ENCODE results near the gene SENP6.
"Not testable (repeated sequence)": the region's sequence is repeated elsewhere in the genome, so short reads cannot be mapped to it uniquely, and the experiment has no call there.

Gene SENP6

DNA sequence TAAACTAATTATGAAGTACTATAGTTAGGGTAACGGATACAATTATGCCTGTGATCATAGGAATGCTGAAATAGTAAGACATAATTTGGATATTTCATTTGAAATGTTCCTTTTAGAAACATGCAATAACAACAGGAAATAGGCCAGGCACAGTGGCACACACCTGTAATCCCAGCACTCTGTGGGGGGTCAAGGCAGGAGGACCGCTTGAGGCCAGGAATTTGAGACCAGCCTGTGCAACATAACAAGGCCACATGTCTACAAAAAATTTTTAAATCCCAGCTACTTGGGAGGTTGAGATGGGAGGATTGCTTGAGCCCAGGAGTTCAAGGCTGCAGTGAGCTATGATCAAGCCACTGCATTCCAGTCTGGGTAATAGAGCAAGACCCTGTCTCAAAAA lies 121.7 kb downstream of the SENP6 start:
- Histone ChIP-seq H3K36me3 (no peaks in the 10 kb centered on the region), H3K27me3 (no peaks in the 10 kb centered on the region), H3K4me1 (no peaks in the 10 kb centered on the region), H3K4me3 (ENCODE audit: low read depth, low read length) (no peak overlapping the region), H3K9me3 (no peaks in the 10 kb centered on the region)
- DNase-seq, result no peak
- TF ChIP-seq, protein P1, sequence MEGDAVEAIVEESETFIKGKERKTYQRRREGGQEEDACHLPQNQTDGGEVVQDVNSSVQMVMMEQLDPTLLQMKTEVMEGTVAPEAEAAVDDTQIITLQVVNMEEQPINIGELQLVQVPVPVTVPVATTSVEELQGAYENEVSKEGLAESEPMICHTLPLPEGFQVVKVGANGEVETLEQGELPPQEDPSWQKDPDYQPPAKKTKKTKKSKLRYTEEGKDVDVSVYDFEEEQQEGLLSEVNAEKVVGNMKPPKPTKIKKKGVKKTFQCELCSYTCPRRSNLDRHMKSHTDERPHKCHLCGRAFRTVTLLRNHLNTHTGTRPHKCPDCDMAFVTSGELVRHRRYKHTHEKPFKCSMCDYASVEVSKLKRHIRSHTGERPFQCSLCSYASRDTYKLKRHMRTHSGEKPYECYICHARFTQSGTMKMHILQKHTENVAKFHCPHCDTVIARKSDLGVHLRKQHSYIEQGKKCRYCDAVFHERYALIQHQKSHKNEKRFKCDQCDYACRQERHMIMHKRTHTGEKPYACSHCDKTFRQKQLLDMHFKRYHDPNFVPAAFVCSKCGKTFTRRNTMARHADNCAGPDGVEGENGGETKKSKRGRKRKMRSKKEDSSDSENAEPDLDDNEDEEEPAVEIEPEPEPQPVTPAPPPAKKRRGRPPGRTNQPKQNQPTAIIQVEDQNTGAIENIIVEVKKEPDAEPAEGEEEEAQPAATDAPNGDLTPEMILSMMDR (IDR thresholded peaks at IDR 0.05; ENCODE audit: low read depth, low read length), result no peak

DNA sequence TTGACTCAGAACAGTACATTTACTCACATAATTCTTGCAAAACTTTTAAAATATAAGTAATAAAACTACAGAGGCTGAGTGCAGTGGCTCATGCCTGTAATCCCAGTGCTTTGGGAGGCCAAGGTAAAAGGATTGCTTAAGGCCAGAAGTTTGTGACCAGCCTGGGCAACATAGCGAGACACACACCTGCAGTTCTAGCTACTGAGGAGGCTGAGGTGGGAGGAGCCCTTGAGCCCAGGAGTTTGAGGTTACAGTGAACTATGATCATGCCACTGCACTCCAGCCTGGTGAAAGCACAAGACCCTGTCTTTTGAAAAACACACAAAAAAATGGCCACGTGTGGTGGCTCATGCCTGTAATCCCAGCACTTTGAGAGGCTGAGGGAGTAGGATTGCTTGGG lies 125.5 kb downstream of the SENP6 start:
- H3K4me1 ChIP-seq, result no peaks in the 10 kb centered on the region
- DNase-seq, result no peak
- H3K4me3 ChIP-seq (ENCODE audit: low read depth, low read length), result no peak overlapping the region
- TF ChIP-seq, protein P1 (IDR thresholded peaks at IDR 0.05; ENCODE audit: low read depth, low read length), result no peak
- H3K27me3 ChIP-seq, result no peaks in the 10 kb centered on the region
- no peaks in the 10 kb centered on the region for H3K36me3 ChIP-seq
- no peaks in the 10 kb centered on the region for H3K9me3 ChIP-seq

DNA sequence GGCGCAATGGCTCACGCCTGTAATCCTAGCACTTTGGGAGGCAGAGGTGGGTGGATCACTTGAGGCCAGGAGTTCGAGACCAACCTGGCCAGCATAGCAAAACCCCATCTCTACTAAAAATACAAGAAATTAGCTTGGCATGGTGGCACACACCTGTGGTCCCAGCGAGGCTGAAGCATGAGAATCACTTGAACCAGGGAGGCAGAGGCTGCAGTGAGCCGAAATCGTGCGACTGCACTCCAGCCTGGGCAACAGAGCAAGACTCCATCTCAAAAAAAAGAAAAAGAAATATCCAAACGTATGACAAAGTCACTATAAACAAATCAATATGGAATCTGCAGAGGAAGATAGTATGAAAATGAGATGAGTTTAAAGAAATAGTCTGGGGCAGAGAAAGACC lies 129.3 kb downstream of the SENP6 start:
- H3K4me1 ChIP-seq, H3K27me3 ChIP-seq: not testable (repeated sequence)

DNA sequence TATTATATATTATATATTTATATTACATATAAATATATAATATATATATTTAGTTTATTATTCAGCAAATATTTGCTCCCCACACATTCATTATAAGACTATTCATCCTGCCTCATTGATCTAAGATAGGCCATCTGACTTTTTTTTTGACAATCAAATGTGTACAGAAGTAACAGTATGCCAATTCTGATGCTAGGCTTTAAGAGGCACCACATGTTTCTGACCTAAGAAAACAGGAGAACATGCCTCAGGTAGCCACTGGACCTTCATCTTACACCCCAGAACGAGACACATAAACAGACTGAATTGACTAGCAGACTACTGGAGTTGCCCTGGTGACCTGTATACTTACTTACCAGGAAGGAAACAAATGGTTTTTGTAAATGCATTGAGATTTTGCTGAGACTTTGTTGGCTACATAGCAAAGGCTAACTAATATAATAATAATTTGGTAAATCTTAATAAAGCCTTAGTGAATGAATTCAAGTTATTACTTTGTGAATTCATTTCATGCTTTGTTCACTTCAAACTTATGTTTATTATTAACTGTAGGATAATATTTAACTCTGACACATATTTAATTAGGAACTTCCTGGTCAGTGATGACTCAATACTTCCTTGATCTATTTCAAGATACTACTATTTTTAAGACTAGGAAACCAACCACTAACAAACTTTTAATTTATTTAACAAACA lies 134.0 kb downstream of the SENP6 start:
- no peak overlapping the region for H3K4me3 ChIP-seq (ENCODE audit: low read depth, low read length)
- TF ChIP-seq, protein P1 (IDR thresholded peaks at IDR 0.05; ENCODE audit: low read depth, low read length), result no peak
- no peaks in the 10 kb centered on the region for H3K9me3 ChIP-seq
- no peaks in the 10 kb centered on the region for H3K4me1 ChIP-seq
- no peaks in the 10 kb centered on the region for H3K27me3 ChIP-seq
- no peak for DNase-seq
- no peaks in the 10 kb centered on the region for H3K36me3 ChIP-seq

More for the DNA sequence above, 129.3 kb downstream of the SENP6 start:
- DNase-seq; H3K36me3 ChIP-seq; H3K4me3 ChIP-seq (ENCODE audit: low read depth, low read length); H3K9me3 ChIP-seq: not testable (repeated sequence)

DNA sequence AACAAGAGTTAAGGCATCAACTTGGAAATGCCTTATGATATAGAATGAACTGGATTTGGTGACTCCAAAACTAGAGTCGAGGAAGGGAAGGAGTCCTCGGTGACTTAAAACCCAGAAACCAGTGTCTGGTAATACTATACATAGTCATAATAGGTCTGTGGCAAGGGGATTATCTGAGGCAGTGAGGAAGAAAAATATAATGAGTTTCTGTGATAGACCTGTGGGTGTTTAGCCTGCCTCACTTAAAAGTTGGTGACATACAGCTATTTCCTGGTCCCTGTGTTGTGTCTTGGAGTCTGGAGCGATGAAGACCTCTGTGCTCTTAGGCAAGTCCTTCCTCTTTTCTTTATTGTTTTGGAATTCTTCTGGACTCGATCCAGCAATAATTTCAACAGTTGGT lies 142.3 kb downstream of the SENP6 start:
- Histone ChIP-seq H3K27me3 (peaks cover 27% of the 10 kb centered on the region), H3K4me3 (ENCODE audit: low read depth, low read length) (no peak overlapping the region), H3K36me3 (no peaks in the 10 kb centered on the region), H3K9me3 (no peaks in the 10 kb centered on the region), H3K4me1 (no peaks in the 10 kb centered on the region)
- no peak for DNase-seq
- TF ChIP-seq, protein P1 (IDR thresholded peaks at IDR 0.05; ENCODE audit: low read depth, low read length), result no peak

DNA sequence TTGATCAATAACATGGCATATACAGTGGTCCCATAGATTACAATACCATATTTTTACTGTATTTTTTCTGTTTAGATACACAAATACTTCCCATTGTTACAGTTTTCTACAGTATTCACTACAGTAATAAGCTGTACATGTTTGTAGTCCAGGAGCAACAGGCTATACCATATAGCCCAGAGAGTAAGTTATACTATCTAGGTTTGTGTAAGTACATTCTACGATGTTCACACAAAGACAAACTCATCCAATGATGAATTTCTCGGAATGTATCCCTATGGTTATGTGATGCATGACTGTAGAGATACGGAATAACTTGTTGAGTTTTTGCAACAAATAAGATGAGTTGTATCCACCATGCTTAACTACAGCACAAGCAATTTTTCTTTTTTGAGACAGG lies 143.7 kb downstream of the SENP6 start:
- Histone ChIP-seq H3K9me3 (no peaks in the 10 kb centered on the region), H3K4me3 (ENCODE audit: low read depth, low read length) (no peak overlapping the region), H3K4me1 (no peaks in the 10 kb centered on the region), H3K36me3 (no peaks in the 10 kb centered on the region), H3K27me3 (peaks cover 41% of the 10 kb centered on the region)
- no peak for DNase-seq
- TF ChIP-seq, protein P1 (IDR thresholded peaks at IDR 0.05; ENCODE audit: low read depth, low read length), result no peak

Data from BE2C (cell line).